Vagina (tissue), 2 donors: ENCODE results near the gene CCL19. TPM values are rescaled to one million over a fixed set of nuclear protein-coding genes. Genes with fewer than 3 reads are reported as not detected.

Experiments used
- DNase-seq, 2 donors: peaks; one replicate each; pipeline ENCODE4 v3.0.0-alpha.2; 2017; ENCODE audit errors: extremely low spot score in 2 of 2
- H3K27ac ChIP-seq: fragments of 200-600 bp; sonication (generic); one replicate; pipeline ENCODE4 v1.5.1; 2019
- H3K27me3 ChIP-seq: fragments of 200-600 bp; sonication (generic); one replicate; pipeline ENCODE4 v1.5.1; 2019
- H3K36me3 ChIP-seq, 2 donors: fragments of 200-600 bp; sonication (generic); one replicate each; pipeline ENCODE4 v1.5.1; 2017 to 2019
- H3K4me1 ChIP-seq: fragments of 200-600 bp; sonication (generic); one replicate; pipeline ENCODE4 v1.5.1; 2019
- H3K4me3 ChIP-seq, 2 donors: fragments of 200-600 bp; sonication (generic); 1 replicate in 1 of 2; 2 replicates in 1 of 2; pipeline ENCODE4 v1.5.1; 2016 to 2019
- H3K9me3 ChIP-seq: fragments of 200-600 bp; sonication (generic); one replicate; pipeline ENCODE4 v1.5.1; 2019
- CTCF ChIP-seq, 3 experiments: fragments of 450-650 bp in 2 of 3; fragments of 200-600 bp in 1 of 3; sonication (generic) in 1 of 3; IDR thresholded peaks; one replicate each; pipeline ENCODE4 v1.5.1; 2017 to 2019; ENCODE audit warnings: antibody characterized with exemption in 3 of 3, mild to moderate bottlenecking in 2 of 3, moderate library complexity in 2 of 3
- POLR2A ChIP-seq, 2 donors: fragments of 450-650 bp; IDR thresholded peaks; one replicate each; pipeline ENCODE4 v1.6.1; 2017; ENCODE audit warnings: antibody characterized with exemption in 2 of 2, mild to moderate bottlenecking in 2 of 2, moderate library complexity in 2 of 2
- POLR2AphosphoS5 ChIP-seq, 2 donors: sonication (generic); formaldehyde crosslinking; IDR thresholded peaks; one replicate each; pipeline ENCODE4 v1.9.0; 2017; ENCODE audit warnings: antibody characterized with exemption in 2 of 2, mild to moderate bottlenecking in 2 of 2, low read depth in 1 of 2; ENCODE audit not compliant: insufficient read depth in 1 of 2
- intact Hi-C: fragments of 100-400 bp; cut with DNase I; formaldehyde crosslinking; loops from one replicate; pipeline ENCODE4 v1.15.1; 2023
- total RNA-seq: library from RNA; depleted of rRNA; stranded (reverse); fragments of >200 nt; gene quantifications from one replicate; pipeline ENCODE4 v1.2.3, GENCODE V29; 2016

The CCL19 gene
- total RNA-seq, 1 donor from 2014 or later = 3.7 TPM

DNA sequence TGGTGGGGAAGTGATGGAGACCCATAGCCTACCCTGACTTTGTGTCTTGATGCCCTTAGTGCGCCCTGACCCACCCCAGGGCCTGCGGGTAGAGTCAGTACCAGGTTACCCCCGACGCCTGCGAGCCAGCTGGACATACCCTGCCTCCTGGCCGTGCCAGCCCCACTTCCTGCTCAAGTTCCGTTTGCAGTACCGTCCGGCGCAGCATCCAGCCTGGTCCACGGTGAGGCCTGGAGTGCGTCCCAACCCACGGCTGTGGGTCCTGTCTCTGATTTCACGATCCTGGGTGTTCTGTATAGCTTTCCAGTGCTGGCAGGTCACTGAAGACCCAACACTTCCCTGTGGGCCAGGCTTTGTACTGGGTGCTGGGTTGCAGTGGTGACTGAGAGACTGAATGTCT lies 32.6 kb downstream of the CCL19 start:
- Histone ChIP-seq H3K9me3 (no peaks in the 10 kb centered on the region), H3K36me3 (no peaks in the 10 kb centered on the region), H3K27me3 (no peaks in the 10 kb centered on the region), H3K27ac (no peak overlapping the region), H3K4me3 (no peak overlapping the region), H3K4me1 (peaks cover 31% of the 10 kb centered on the region)
- no peak for TF ChIP-seq POLR2AphosphoS5 (IDR thresholded peaks at IDR 0.05; ENCODE audit: insufficient read depth in 1 of 2, low read depth in 1 of 2)
- no peak for TF ChIP-seq POLR2A (IDR thresholded peaks at IDR 0.05)
- TF ChIP-seq CTCF (IDR thresholded peaks at IDR 0.05) = no peak
- intact Hi-C loops = no loop called here
- no peak for DNase-seq

GRCh38 chr9:34656992-34657391 lies 34.1 kb downstream of the CCL19 start:
- H3K9me3 ChIP-seq = no peaks in the 10 kb centered on the region
- no peak overlapping the region for H3K27ac ChIP-seq
- no peaks in the 10 kb centered on the region for H3K27me3 ChIP-seq
- no peak for DNase-seq
- no peak overlapping the region for H3K4me3 ChIP-seq
- no peaks in the 10 kb centered on the region for H3K36me3 ChIP-seq
- peaks cover 46% of the 10 kb centered on the region for H3K4me1 ChIP-seq
- TF ChIP-seq CTCF (IDR thresholded peaks at IDR 0.05) = no peak
- TF ChIP-seq POLR2A (IDR thresholded peaks at IDR 0.05) = no peak
- intact Hi-C loops = no loop called here

DNA sequence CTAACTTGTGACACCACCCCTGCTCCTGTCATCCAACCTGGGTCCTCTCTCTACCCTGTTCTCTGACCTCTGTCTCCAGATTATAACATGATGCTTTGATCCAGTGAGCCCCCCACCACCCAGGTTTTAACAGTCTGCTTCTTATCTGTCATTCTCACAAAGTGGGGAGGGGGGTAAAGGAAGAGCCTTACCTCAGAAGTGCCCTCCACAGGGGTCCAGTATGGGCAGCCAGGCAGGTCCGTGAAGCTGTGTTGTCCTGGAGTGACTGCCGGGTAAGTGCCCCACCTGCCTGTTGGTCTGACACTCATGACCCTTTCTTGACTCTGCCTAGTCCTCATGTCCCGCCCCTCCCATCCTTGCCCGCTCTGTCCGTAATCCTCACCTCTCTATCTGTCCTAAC lies 35.7 kb downstream of the CCL19 start:
- intact Hi-C loops = no loop called here
- peaks cover 59% of the 10 kb centered on the region for H3K4me1 ChIP-seq
- H3K36me3 ChIP-seq = no peaks in the 10 kb centered on the region
- no peaks in the 10 kb centered on the region for H3K9me3 ChIP-seq
- H3K27ac ChIP-seq = peak overlapping the region; percentile 87
- TF ChIP-seq CTCF (IDR thresholded peaks at IDR 0.05) (no peak), POLR2A (IDR thresholded peaks at IDR 0.05) (no peak), POLR2AphosphoS5 (IDR thresholded peaks at IDR 0.05; ENCODE audit: insufficient read depth in 1 of 2, low read depth in 1 of 2) (no peak)
- H3K27me3 ChIP-seq = no peaks in the 10 kb centered on the region
- peak overlapping the region in 1 of 2 donors; percentile 13 for H3K4me3 ChIP-seq
- DNase-seq = no peak

DNA sequence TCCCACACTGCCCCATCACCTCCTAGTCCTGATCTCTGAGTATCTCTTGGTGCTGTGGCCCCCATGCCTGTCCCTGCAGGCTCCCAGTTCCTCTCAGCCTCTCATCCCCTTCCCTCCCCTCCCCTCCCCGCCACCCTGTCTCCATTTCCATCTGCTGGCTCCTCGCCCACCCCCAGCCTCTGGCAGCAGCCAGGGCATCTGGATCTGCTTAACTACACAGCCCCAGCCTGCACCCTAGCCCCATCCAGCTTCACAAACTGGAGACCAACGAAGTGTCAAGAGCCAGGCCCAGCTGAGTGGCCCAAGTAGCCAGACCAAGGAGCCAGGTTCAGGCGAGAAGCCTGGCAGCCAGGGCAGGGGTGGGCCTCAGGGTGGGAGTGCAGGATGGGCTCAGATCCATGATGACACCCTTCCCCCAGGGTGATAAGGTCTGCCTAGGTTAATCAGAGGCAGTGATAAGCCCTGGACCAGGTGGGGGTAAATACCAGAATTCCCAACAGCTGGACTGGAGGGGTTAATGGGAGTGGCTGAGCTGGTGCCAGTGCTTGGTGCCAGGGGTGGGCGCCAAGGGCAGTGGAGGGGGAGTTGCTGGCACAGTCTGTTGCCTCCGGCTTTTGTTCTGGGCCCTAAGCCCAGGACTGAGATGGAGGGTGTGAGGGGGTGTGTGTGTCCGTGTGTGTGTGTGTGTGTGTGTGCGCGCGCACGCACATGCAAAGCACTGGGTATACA lies 36.6 kb downstream of the CCL19 start:
- peak overlapping the region; percentile 87 for H3K27ac ChIP-seq
- H3K9me3 ChIP-seq = no peaks in the 10 kb centered on the region
- H3K27me3 ChIP-seq = no peaks in the 10 kb centered on the region
- peak overlapping the region; percentile 13 to 17 for H3K4me3 ChIP-seq
- TF ChIP-seq POLR2A (IDR thresholded peaks at IDR 0.05) (no peak), POLR2AphosphoS5 (IDR thresholded peaks at IDR 0.05; ENCODE audit: insufficient read depth in 1 of 2, low read depth in 1 of 2) (peak in 1 of 2 donors; percentile 78)
- DNase-seq = no peak
- intact Hi-C loops = no loop called here
- peaks cover 0 to 4% of the 10 kb centered on the region in 2 donors for H3K36me3 ChIP-seq
- H3K4me1 ChIP-seq = peaks cover 59% of the 10 kb centered on the region

GRCh38 chr9:34653151-34654072 lies 37.7 kb downstream of the CCL19 start:
- Histone ChIP-seq H3K9me3 (no peaks in the 10 kb centered on the region), H3K4me1 (peaks cover 59% of the 10 kb centered on the region), H3K27ac (peak overlapping the region; percentile 87), H3K27me3 (no peaks in the 10 kb centered on the region), H3K4me3 (peak overlapping the region; percentile 37 to 45), H3K36me3 (peaks cover 0 to 14% of the 10 kb centered on the region in 2 donors)
- TF ChIP-seq CTCF (IDR thresholded peaks at IDR 0.05) (no peak), POLR2AphosphoS5 (IDR thresholded peaks at IDR 0.05; ENCODE audit: insufficient read depth in 1 of 2, low read depth in 1 of 2) (no peak), POLR2A (IDR thresholded peaks at IDR 0.05) (no peak)
- intact Hi-C loops = no loop called here
- no peak for DNase-seq
